Stimulated activated CD8-positive, alpha-beta memory T cell treated with anti-CD3 and anti-CD28 coated beads, Interleukin-15, amount 100 ng/mL, for 24 hours (primary cell): ENCODE measurements around the gene FTO.

ENCODE experiments used
- DNase-seq: peaks from one replicate; pipeline ENCODE4 v3.0.0-alpha.2; 2020; ENCODE audit warnings: low read depth

FTO gene

DNA sequence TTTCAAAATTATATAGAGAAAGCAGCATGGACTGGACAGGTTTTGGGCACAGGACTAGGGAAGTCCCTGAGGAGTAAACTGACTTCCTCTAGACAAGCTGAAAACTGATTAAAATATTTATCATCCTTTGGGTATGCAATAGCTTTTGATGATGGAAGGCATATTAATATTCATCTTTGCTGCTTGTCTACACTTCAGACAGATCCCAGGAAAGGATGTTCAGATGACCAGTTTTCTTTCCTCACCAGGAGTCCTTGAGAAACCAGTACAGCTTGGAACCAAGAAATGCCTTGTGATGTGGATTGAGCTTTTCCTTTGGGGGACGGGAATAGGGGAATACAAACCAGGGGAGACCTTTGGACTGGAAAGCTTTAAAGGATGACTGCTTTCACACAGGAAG, 195.5 kb downstream of the FTO start:
- no peak for DNase-seq

DNA sequence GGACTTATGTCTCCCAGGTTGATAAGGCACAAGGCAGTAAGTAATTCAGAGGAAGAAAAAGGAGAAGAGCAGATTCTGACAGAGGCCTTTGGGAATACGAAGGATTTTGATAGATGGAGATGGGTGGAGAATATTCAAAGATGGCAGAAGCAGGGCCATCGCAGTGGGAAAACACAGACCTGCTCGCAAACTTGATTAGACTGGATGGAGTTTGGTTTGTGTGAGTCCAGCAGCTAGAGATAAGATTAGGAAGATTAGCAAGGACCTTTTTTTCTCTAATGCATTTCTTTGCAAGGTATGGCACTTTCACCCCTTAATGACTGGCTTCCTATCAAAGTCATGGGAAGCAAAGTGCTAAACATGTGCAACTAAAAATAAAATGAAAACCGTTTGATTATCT, 196.7 kb downstream of the FTO start:
- no peak for DNase-seq

DNA sequence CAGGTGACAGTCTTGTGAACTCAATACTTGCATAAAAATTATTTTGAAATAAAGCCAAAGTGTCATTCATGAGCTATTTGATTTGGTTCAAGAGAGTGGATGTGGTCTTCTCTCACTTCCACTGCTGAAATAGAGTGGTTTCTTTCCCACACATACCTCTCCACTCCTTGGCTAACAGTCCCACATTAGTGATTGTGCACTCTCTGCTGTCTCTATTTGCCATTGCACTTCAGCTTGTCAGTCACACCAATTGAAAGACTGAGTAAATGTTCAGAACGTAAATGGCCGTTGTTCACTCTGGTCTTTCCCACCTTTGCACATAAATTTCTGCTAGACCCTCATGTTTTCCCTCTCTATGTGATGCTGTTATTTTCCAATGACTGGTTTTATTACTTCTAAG, 197.5 kb downstream of the FTO start:
- no peak for DNase-seq

DNA sequence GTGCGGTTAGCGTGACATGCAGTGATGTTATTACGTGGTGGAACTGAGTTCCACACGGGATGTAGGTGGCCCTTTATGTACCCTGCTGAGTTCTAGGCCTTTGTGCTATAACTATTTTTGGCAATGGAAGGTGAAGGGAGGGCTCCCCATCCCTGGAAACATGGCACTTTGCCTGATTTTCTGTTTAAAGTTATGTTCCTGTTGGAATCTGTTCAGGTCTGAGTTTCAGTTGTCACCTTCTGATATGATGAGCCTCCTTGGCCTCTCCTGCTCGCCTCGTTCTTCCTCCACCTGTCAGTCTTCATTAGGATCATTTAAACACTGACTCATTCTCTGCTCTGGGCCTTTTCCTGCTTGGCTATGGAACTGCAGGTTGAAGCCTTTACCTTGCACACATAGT, 200.6 kb downstream of the FTO start:
- no peak for DNase-seq

DNA sequence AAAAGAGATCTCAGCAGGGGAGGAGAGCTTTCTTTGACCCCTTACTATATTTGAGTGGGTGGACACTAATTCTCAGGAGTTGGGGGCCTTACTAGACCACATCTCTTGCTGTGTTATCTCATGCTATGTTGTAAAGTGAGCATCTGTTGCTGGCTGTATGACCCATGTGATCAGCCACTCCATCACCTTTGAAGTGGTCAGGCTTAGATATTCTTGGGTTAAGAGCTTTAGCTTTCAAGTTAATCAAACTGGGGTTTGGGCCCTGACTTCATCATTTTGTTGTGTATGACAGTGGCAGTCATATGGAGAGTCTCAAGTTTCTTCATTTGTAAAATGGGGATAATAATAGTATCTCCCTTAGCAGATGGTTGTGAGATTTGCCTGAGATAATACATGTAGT, 201.1 kb downstream of the FTO start:
- no peak for DNase-seq

DNA sequence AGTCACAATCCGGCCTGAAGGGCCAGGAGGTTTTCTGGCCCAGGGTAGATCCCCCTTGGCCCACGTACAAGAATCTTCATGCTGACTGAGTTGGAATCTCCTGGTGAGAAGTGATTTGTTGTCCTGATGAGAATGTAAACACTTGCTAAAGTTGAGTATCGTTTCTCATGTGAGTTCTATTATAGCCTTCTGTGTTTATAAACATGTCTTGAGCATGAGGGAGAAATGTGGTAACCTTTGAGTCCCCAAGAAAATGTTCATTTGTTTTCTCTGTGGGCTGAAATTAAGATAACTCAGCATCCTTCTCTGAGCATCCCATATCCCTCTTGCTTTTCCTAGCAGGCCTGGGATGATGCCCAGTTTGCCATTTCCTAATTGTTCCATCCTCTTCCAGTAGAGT, 204.8 kb downstream of the FTO start:
- DNase-seq = no peak

DNA sequence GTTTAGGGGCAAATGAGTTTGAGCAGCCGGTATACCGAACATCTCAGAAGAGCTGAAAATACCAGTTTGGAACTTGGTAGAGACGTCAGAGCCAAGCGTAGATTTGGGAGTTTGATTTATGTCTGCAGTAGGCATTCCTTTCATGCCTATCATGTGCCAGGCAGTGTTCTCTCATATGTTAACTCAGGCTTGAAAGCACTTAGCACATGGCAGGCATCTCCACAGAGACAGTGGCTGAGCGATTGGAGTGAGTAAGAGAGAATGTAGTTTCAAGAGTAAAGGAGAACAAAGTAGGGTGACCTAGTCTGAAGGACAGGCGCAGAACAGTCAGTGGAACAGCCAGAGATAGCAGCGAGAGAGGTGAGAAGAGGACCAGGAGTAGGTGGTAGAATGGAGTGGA, 207.0 kb downstream of the FTO start:
- no peak for DNase-seq

DNA sequence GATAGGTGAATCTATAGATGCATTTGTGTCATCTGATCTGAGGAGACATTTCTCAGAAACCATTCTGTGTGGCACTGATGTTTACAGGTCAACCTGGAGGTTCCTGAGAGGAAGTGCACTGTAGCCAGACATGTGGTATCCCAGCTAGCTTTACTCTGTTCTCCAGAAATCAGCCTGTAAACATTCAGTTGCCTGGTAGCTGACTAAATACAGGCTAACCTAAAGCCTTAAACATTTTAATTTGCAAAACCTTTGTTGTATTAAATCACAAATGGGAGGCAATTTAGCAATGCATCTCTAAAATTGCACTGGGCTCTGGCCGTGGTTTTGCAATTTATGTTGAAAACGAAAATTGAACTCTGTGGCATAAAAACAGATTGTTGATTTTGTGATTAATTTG, 207.6 kb downstream of the FTO start:
- DNase-seq = no peak

DNA sequence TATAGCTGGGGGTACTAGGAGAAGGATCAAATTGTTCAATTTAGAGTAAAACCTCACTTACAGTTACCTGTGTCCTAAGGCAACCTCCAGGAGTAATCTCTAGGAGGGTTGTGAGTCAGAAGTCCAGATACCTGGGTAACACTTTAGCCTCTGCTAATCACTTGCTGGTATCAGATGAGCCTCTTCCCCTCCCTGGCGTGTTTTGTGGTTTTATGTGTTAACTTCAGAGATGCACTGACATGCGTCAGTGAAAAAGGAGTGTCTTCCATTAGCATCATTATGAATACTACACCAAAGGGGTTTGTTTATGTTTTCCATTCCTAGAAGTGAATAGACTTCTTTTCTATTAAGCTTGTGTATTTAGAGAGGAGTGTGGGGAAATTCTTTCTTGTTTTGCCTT, 208.2 kb downstream of the FTO start:
- no peak for DNase-seq

DNA sequence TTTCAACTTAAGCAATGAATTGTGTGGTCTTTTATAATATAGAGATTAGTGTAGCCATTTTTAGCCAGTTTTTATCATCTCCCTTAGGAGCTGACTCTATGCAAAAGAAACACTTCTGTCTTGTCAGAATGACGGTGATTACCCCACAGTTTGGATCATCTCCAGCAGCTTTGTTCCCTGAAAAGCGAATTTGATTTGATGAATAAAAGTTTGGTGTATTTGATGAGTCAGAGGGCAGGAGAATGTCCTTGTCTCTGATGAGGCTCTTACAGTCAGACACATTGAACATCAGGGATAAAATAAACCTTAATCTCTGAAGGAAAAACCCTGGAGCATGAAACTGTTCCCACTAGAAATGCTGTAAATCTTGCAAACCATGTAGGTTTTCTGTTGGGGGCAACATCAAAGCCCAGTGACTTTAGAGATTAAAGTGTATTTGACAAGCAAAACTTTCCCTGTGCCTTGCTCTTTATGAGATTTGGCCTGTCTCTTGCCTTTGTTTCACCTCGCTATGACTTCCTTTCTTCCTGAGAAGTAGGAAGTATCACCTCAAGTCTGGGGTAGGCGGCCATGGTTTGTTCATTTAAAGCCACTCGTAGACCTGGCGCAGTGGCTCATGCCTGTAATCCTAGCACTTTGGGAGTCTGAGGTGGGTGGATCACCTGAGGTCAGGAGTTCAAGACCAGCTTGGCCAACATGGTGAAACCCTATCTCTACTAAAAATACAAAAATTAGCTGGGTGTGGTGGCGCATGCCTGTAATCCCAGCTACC, 209.3 kb downstream of the FTO start:
- DNase-seq = no peak

DNA sequence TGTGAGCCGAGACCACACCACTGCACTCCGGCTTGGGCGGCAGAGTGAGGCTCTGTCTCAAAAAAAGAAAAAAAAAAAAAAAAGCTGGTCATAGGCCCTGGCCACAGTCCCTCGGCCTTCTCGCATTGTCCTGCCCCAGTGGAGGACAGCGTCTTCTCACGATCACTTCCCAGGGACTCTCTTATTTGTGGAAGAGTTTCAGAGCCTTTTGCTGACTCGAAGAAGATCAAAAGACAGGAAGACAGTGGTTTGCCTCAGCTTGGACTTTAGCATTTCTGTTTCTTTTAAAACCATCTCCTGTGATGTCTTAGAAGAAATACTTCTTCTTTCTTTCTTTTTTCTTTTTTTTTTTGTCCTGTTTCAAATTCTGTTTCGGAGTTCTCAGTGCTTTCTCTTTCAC, 210.0 kb downstream of the FTO start:
- no peak for DNase-seq

DNA sequence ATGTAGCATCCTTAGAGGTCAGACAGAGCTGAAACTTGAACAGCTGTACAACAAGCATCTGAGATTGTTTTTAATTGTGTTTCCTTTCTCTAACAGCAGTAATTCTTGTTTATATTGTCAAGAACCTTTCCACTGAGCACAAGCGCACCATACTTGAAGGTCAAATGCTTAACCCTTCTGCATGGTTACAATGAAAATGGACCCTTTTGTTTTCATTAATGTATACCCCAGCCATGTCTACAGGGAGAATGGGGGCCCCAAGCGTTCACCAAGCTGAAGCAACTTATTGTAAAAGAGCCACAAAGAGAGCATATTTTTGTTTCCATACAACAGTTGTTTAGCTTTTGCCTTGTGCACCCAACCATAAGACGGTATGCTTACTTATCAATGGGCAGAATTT, 210.8 kb downstream of the FTO start:
- no peak for DNase-seq

DNA sequence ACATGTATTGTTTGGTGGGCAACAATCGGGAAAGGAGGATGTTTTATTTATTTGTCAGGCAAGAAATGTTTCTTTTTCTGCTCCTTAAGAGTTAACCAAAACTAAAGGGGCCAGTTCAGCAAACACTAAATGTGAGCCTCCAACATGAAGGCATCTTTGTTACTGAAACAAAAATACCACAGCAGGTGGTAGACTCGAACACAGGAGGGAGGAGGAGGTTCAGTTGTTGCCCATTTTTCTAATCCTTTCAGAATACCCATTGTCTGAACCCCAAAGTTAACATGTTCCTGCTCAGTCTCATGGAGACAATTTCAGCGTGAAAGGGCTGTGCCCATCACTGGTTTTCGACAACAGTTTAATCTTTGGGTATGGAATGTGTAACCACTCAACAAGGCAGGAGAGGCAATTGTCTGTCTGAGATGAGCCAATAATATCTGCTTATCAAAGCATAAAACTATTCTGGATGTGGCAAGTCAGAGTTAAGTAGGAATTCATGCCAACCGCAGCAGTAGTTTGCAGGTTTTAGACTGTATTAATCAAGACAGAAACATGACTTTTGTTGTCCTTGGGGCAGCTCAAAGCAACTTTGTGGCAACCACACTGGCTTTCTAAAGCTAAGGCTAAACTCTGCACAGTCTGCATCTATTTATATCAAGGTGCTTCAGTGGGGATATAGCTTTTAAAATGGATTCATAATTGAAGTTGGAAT, 211.7 kb downstream of the FTO start:
- no peak for DNase-seq

DNA sequence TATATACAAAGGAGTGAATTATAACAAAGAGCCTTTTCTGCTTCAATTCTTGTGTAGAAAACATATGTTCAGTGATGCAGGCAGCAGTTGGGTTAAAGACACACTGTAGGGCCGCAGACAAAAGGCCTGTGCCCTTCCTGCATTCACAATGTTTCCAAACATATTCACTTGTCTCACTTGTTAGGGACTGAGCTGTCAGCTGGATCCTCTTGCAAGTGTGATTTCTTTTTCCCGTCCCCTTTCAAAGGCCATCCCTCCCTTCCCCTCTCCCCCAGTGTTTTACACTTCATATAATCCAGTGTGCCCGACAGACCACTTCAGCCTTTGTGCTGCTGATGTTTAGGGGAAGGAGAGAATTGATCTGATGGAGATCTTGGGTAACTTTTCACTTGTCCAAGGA, 217.0 kb downstream of the FTO start:
- DNase-seq = no peak

DNA sequence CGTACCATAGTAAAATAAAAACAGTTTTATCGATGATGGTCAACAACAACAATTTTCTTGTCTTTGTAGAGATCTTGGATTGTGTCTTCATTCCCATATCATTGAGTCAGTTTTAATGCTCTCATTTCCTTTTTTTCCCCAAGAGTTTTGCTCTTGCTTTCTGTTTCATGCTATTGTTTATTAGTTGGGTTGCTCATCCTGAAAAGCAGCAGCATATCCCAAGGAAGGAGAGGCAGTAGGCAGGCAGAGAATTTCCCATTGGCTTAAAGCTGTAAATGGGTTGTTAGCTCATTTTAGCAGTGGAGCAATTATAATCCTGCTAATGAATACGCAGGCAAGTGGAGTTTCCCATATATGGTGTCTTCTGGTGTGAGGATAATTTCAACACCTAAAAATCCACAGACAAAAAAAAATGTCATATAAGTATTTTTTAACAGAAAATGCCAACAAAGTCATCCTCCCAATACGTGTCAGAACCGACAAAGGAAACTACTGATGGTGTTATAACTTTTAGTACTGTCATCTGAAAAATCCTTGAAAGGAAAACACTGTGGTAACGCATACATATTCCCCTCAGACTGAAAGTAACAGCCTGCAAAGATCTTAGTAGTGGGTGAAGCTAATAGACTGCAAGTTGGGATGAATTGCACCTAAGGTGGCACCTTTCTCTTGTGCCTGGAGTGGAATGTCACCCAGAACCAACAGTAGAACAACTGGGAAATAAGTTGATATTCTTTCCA, 218.3 kb downstream of the FTO start:
- no peak for DNase-seq

DNA sequence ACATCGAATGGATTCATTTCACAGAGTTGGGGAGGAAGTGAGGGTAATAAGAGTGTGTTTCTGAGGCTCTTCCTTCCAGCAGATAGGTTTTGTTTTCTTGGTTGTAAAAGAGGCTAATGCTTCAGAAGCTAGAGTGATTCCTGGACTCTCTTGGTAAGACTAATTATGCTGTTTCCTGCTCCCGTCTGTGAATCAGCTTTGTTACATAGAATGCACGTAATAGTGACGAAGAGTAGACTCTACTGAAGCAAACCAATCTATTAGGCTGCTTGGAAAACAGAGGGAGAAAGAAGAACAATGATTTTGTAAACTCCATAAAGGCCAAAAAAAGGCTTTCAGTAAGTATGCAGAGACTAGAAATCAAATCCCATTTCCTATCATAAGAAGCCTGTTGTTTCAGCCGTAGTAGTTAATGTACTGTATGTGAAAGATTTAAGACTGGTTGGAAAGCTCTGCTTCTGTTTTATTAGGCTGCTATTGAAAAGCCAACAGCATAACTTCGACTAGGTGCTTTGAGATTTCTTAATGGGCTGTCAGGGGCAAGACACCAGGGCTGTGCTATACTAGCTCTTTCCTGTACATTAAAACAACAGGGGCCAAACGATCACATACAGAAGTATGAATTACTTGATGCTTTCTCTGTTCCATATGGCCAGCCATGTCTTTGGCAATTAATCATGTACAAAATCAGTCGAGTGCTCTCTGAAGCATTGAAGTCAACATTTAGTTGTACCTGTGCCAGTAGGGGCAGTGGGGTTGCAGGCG, 219.0 kb downstream of the FTO start:
- DNase-seq = no peak

DNA sequence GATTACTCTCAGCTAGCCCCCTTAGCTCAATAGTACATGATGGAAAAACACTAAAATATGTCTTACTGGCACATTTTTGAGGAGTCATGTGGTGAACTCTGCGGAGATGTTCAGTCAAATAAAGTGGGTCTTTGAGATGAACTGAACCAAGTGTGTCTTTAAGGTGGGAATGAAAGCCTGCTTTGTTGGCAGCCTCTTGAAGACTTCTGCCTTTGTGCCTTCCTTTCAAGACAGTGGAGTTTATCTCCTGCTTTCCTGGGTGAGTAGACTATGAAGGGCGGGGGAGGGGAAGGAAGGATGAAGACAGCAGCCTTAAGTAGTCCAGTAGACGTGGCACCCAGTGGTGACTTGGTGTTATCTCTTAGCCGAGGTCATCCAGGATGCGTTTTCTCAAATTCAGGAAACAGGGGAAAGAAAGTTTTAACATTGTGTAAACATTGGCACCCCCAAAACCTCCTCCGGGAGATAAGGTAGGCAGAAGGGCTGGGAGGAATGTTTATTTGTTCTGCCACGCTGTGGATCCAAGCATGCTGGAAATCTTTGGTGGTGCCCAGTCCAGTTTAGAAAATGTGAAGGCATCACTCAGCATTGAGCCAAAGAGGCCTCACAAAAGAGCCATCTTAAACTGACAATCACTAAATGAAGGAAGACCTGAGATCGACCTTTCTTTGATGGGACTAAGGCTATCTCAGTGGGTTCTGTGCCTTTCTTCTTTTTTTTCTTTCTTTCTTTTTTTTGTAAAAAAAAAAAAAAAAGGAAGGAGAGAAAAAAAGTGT, 220.6 kb downstream of the FTO start:
- no peak for DNase-seq

DNA sequence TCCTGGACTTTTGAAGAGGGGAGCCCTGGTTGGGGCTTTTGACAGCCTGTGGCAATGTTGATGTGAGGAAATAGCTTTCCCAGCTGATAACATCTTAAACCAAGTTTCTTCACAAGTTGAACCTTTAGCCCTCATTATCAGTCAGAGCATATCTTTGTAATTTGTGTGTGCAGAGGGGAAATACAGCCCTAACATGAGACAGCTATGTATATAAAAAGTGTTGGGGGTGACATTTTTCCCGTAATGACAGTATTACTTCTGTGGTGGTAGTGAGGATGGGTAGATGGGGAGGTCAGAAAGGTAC, 221.1 kb downstream of the FTO start:
- no peak for DNase-seq

DNA sequence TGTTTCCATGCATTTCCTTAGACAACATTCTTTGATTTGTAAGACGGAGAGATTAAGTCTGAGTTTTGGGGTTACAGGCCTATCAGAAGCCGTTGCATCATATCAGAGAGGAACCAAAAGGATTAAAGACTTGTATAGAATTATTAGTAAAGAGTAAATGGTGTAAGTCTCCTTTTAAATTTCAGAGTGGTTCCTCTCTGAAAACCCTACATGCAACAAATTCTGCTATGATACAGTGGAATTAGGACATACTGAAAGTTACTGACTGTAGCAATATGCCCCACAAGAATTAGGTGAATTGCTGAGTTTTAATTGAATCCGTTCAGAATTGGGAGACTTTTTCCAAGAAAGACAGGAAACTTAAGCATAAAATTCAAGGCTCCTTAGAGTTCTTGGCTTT, 221.6 kb downstream of the FTO start:
- DNase-seq = no peak

DNA sequence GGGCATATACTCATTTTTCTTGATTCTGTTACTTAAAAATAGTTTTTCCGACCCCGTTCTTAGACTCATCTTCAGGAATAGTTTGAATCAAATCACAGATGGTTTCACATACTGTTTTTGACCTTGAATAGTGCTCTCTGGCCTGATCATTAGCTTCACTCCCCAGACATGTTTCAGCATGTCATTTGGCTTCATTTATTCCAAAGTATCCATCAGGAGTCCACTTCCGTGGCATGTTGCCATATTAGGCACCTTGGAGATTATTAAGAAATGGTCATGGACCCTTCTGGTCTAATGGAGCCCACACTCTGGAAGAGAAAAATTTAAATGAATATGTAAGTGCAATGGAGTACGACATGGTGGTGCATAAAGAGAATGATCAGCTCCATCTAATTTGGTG, 222.3 kb downstream of the FTO start:
- no peak for DNase-seq

DNA sequence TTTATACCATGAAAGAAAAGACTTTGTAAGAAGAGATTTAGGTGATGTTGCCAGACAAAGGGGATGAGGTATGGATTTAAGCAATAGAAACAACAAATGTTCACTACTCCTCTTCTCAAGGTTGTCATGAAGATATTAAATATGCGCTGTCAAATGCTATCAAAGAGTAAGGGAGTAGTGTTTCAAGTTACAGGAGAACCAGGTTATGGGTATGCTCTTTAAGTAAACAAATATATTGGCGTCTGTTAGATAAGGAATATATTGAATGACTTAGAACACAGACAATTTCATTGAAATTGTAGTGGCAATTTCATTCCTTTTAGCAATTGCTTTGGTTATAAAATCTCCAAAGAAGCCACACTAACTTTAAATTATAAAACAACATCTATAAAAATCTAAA, 229.0 kb downstream of the FTO start:
- DNase-seq = no peak

DNA sequence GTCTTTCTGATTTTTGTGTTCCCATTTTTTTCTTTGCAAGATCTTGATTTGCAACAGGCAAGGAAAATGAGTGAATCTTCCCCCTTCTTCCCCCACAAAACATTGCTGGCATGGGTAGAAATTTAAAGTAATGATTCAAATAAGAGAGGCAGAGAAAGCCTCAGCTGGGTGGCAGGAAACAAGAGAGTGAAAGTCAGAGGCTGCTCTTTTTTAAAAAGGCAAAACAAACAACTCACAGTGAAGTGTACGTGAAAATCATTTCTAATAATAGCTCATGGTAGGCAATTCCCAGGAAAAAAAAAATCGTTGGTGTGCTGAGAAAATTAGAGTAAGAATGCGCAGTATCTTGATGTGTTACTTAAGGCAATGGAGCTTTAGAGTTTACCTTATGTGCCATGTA, 229.5 kb downstream of the FTO start:
- DNase-seq = no peak
